H1 (cell line): Measurements from ENCODE around the gene GALNT9. TPM values are rescaled to one million over a fixed set of nuclear protein-coding genes. Genes with fewer than 3 reads are reported as not detected.

Source experiments
- CTCF ChIA-PET: fragments of 300-600 bp; sonication (Branson Sonifier 250); formaldehyde crosslinking; loops from one replicate; lab custom pipeline; 2021; ENCODE audit not compliant: partially characterized antibody; lab: Charles Lee
- POLR2A ChIA-PET: fragments of 300-600 bp; sonication (Branson Sonifier 250); formaldehyde crosslinking; loops from one replicate; lab custom pipeline; 2021; ENCODE audit warnings: inconsistent platforms; ENCODE audit not compliant: partially characterized antibody; lab: Charles Lee
- DNase-seq, 2 experiments: peaks; one replicate each; pipeline versions ENCODE4 v3.0.0 to v3.0.0-alpha.2; 2010 to 2022; ENCODE audit warnings: low spot score in 2 of 2, low read depth in 1 of 2, mixed read lengths in 1 of 2
- FAIRE-seq: peaks from 2 replicates; lab custom pipeline; 2011; peaks lifted over from hg19 to GRCh38; lab: Jason Lieb, UNC
- H2AFZ ChIP-seq: 2 replicates; pipeline ENCODE4 v1.8.1; 2012; ENCODE audit warnings: low read length, inconsistent platforms
- H2AK5ac ChIP-seq: 2 replicates; pipeline ENCODE4 v1.6.1; 2013; ENCODE audit warnings: low read depth, low read length
- H2BK120ac ChIP-seq: replicated peaks from 2 replicates; pipeline ENCODE3; 2013; ENCODE audit warnings: low read depth, low read length, inconsistent platforms
- H2BK12ac ChIP-seq: 2 replicates; pipeline ENCODE4 v1.6.1; 2013; ENCODE audit warnings: low read depth, low read length
- H2BK15ac ChIP-seq: 2 replicates; pipeline ENCODE4 v1.6.1; 2013; ENCODE audit warnings: low read length
- H2BK20ac ChIP-seq: 2 replicates; pipeline ENCODE4 v1.6.1; 2013; ENCODE audit warnings: low read length
- H2BK5ac ChIP-seq: 2 replicates; pipeline ENCODE4 v1.6.1; 2013; ENCODE audit warnings: low read depth, low read length
- H3K14ac ChIP-seq: 2 replicates; pipeline ENCODE4 v1.6.1; 2013; ENCODE audit warnings: inconsistent platforms; ENCODE audit not compliant: insufficient read length
- H3K18ac ChIP-seq: 2 replicates; pipeline ENCODE4 v1.6.1; 2013; ENCODE audit warnings: low read length; ENCODE audit errors: extremely low read depth
- H3K23ac ChIP-seq: 2 replicates; pipeline ENCODE4 v1.6.1; 2013; ENCODE audit warnings: inconsistent platforms; ENCODE audit not compliant: insufficient read length
- H3K23me2 ChIP-seq: 2 replicates; pipeline ENCODE4 v1.6.1; 2013; ENCODE audit warnings: low read depth, low read length
- H3K27ac ChIP-seq: 2 replicates; pipeline ENCODE4 v1.6.1; 2011; ENCODE audit warnings: low read depth, low read length, inconsistent platforms
- H3K27me3 ChIP-seq, 4 experiments: replicated peaks in 1 of 4; 1 replicate in 1 of 4; 2 replicates in 3 of 4; pipeline versions ENCODE4 v1.6.1 to v1.8.1; 2011 to 2013; ENCODE audit warnings: low read length in 3 of 4, mild to moderate bottlenecking in 3 of 4, inconsistent platforms in 2 of 4, mixed read lengths in 2 of 4, moderate library complexity in 1 of 4; ENCODE audit not compliant: control insufficient read depth in 3 of 4, insufficient read depth in 3 of 4; ENCODE audit errors: extremely low read depth in 1 of 4
- H3K36me3 ChIP-seq, 4 experiments: 2 replicates each; pipeline versions ENCODE4 v1.6.1 to v1.8.1; 2011 to 2013; ENCODE audit warnings: mild to moderate bottlenecking in 4 of 4, low read length in 3 of 4, moderate library complexity in 2 of 4, control low read depth in 1 of 4, inconsistent platforms in 1 of 4; ENCODE audit not compliant: insufficient read depth in 4 of 4, control insufficient read depth in 2 of 4
- H3K4ac ChIP-seq: replicated peaks from 2 replicates; pipeline ENCODE3; 2013; ENCODE audit warnings: low read length, low read depth, mixed read lengths, inconsistent platforms; ENCODE audit not compliant: insufficient read length
- H3K4me1 ChIP-seq, 4 experiments: replicated peaks in 1 of 4; 1 replicate in 1 of 4; 2 replicates in 3 of 4; pipeline versions ENCODE4 v1.6.1 to v1.8.1; 2011 to 2013; ENCODE audit warnings: low read length in 3 of 4, inconsistent platforms in 2 of 4, mixed read lengths in 1 of 4; ENCODE audit not compliant: insufficient read depth in 4 of 4, control insufficient read depth in 3 of 4
- H3K4me2 ChIP-seq, 2 experiments: 2 replicates each; pipeline versions ENCODE4 v1.6.1 to v1.8.1; 2011 to 2013; ENCODE audit warnings: low read depth in 2 of 2, low read length in 2 of 2, control low read depth in 1 of 2, inconsistent platforms in 1 of 2, mild to moderate bottlenecking in 1 of 2; ENCODE audit not compliant: insufficient read depth in 1 of 2
- H3K4me3 ChIP-seq, 4 experiments: fragments of 200-600, 300-600 bp in 1 of 4; sonication (generic), shearing (Covaris generic), sonication (Bioruptor Twin) in 1 of 4; 2 replicates each; pipeline versions ENCODE4 v1.5.1 to v1.8.1; 2011 to 2016; ENCODE audit warnings: low read length in 4 of 4, low read depth in 3 of 4, control low read depth in 2 of 4, inconsistent platforms in 2 of 4, mild to moderate bottlenecking in 2 of 4, mixed read lengths in 1 of 4, moderate library complexity in 1 of 4; ENCODE audit not compliant: insufficient read depth in 2 of 4; ENCODE audit errors: extremely low read depth in 1 of 4
- H3K56ac ChIP-seq: replicated peaks from 2 replicates; pipeline ENCODE3; 2013; ENCODE audit warnings: low read depth, mild to moderate bottlenecking, mixed read lengths, low read length, inconsistent platforms; ENCODE audit not compliant: insufficient read length
- H3K79me1 ChIP-seq: 2 replicates; pipeline ENCODE4 v1.6.1; 2013; ENCODE audit warnings: low read depth, low read length, control low read depth
- H3K79me2 ChIP-seq, 2 experiments: 2 replicates each; pipeline versions ENCODE4 v1.6.1 to v1.8.1; 2012 to 2013; ENCODE audit warnings: low read length in 2 of 2, mild to moderate bottlenecking in 2 of 2, inconsistent platforms in 1 of 2; ENCODE audit not compliant: insufficient read depth in 2 of 2, control insufficient read depth in 1 of 2
- H3K9ac ChIP-seq, 4 experiments: replicated peaks in 1 of 4; 1 replicate in 1 of 4; 2 replicates in 3 of 4; pipeline versions ENCODE4 v1.6.1 to v1.8.1; 2011 to 2013; ENCODE audit warnings: low read depth in 3 of 4, low read length in 3 of 4, control low read depth in 2 of 4, mild to moderate bottlenecking in 2 of 4, moderate library complexity in 2 of 4, inconsistent platforms in 1 of 4; ENCODE audit errors: extremely low read depth in 1 of 4
- H3K9me3 ChIP-seq, 2 experiments: 2 replicates each; pipeline versions ENCODE4 v1.6.1 to v1.8.1; 2012 to 2013; ENCODE audit warnings: mild to moderate bottlenecking in 2 of 2, moderate library complexity in 2 of 2, control low read depth in 1 of 2, inconsistent platforms in 1 of 2, low read depth in 1 of 2, low read length in 1 of 2, mixed read lengths in 1 of 2; ENCODE audit not compliant: insufficient read depth in 2 of 2
- H4K20me1 ChIP-seq, 2 experiments: replicated peaks in 1 of 2; 2 replicates each; pipeline versions ENCODE3 to v1.8.1; 2011 to 2013; ENCODE audit warnings: inconsistent platforms in 2 of 2, low read length in 2 of 2, mild to moderate bottlenecking in 1 of 2; ENCODE audit not compliant: insufficient read depth in 2 of 2, control insufficient read depth in 1 of 2
- H4K5ac ChIP-seq: 2 replicates; pipeline ENCODE4 v1.6.1; 2013; ENCODE audit warnings: low read length, low read depth, mixed read lengths, inconsistent platforms; ENCODE audit not compliant: insufficient read length
- H4K8ac ChIP-seq: 2 replicates; pipeline ENCODE4 v1.8.0; 2013; ENCODE audit warnings: mild to moderate bottlenecking, moderate library complexity, low read length, inconsistent platforms; ENCODE audit not compliant: insufficient read depth; ENCODE audit errors: extremely low read depth
- H4K91ac ChIP-seq: replicated peaks from 2 replicates; pipeline ENCODE3; 2013; ENCODE audit warnings: low read length, mixed read lengths, inconsistent platforms; ENCODE audit not compliant: insufficient read length
- CBX8 ChIP-seq: fragments of 300-800, 300-1000 bp; sonication (generic); IDR thresholded peaks from 2 replicates; pipeline ENCODE4 v1.7.1; 2016; ENCODE audit warnings: low read depth, low read length, borderline replicate concordance
- CREB1 ChIP-seq: IDR thresholded peaks from 2 replicates; pipeline ENCODE4 v1.6.1; 2012; ENCODE audit warnings: inconsistent platforms
- EGR1 ChIP-seq: IDR thresholded peaks from 2 replicates; pipeline ENCODE4 v1.6.1; 2011; ENCODE audit warnings: low read depth, low read length, borderline replicate concordance
- HDAC2 ChIP-seq, 2 experiments: fragments of 300-600 bp in 1 of 2; sonication (generic) in 1 of 2; IDR thresholded peaks; 2 replicates each; pipeline ENCODE4 v1.6.1; 2011 to 2012; ENCODE audit warnings: low read depth in 2 of 2, low read length in 2 of 2, mild to moderate bottlenecking in 2 of 2, moderate library complexity in 2 of 2, borderline replicate concordance in 1 of 2, inconsistent platforms in 1 of 2
- KDM5A ChIP-seq: fragments of 200-600 bp; IDR thresholded peaks from 2 replicates; pipeline ENCODE4 v1.7.1; 2012; ENCODE audit warnings: mild to moderate bottlenecking, low read length, inconsistent platforms, mixed read lengths
- MAFK ChIP-seq: IDR thresholded peaks from 2 replicates; pipeline ENCODE4 v1.6.1; 2012; ENCODE audit warnings: low read depth, mild to moderate bottlenecking, improper control_type of control experiment, low read length
- POU5F1 ChIP-seq: IDR thresholded peaks from 2 replicates; pipeline ENCODE4 v1.6.1; 2011; ENCODE audit warnings: low read depth, mild to moderate bottlenecking, low read length, moderate library complexity
- RNF2 ChIP-seq: fragments of 200-900, 300-1000 bp; sonication (generic); IDR thresholded peaks from 2 replicates; pipeline ENCODE4 v1.7.1; 2016; ENCODE audit warnings: borderline replicate concordance, low read depth, mild to moderate bottlenecking, antibody characterized with exemption, low read length; ENCODE audit not compliant: poor library complexity, severe bottlenecking; ENCODE audit errors: missing control alignments
- SIRT6 ChIP-seq: IDR thresholded peaks from one replicate; pipeline ENCODE4 v1.7.1; 2012; ENCODE audit warnings: low read length, inconsistent platforms
- SP2 ChIP-seq: IDR thresholded peaks from 2 replicates; pipeline ENCODE4 v1.6.1; 2012; ENCODE audit warnings: mild to moderate bottlenecking, low read length, inconsistent platforms
- WGBS, 2 experiments: shearing (Covaris generic) in 1 of 2; methylation state at CpG; one replicate each; pipeline versions ENCODE4 v1.1.6 to v1.1.7; 2013 to 2015; ENCODE audit warnings: low lambda C conversion rate in 2 of 2, mixed read lengths in 2 of 2, inconsistent platforms in 1 of 2, low coverage in 1 of 2, missing lambda C conversion rate in 1 of 2; ENCODE audit not compliant: insufficient replicate concordance in 2 of 2, insufficient coverage in 1 of 2, insufficient read length in 1 of 2; ENCODE audit errors: extremely low coverage in 1 of 2, missing lambda C conversion rate in 1 of 2; 5-methylcytosine and 5-hydroxymethylcytosine counted together
- polyA plus RNA-seq, 7 experiments: library from polyadenylated mRNA; depleted of rRNA in 3 of 7; stranded (reverse) in 5 of 7; unstranded in 2 of 7; fragments of >200 nt in 5 of 7; fragments of 200-250 nt in 2 of 7; gene quantifications; 1 replicate in 5 of 7; 2 replicates in 1 of 7; 4 replicates in 1 of 7; pipeline versions ENCODE4 v1.2.1 to v1.2.3, GENCODE V29; 2011 to 2013; ENCODE audit warnings: missing spikeins in 2 of 7, mixed read lengths in 2 of 7
- total RNA-seq: library from RNA; stranded (reverse); fragmentation: NEBNext Ultra II Directional; extraction: Animal tissue kit (Norgen Biotek cat#: 25700); gene quantifications from 2 replicates; pipeline ENCODE4 v1.2.1, GENCODE V29; 2021
- TF ChIP-seq, protein P1 (sequence below): IDR thresholded peaks from 2 replicates; pipeline ENCODE4 v1.6.1; 2012; ENCODE audit warnings: low read length, inconsistent platforms

GALNT9 gene
- total and polyA plus RNA-seq, 2 of the 8 experiments (the other 6 are each of a cell fraction or from before 2014, with no cell fraction given): 2.0 to 3.6 TPM

DNA sequence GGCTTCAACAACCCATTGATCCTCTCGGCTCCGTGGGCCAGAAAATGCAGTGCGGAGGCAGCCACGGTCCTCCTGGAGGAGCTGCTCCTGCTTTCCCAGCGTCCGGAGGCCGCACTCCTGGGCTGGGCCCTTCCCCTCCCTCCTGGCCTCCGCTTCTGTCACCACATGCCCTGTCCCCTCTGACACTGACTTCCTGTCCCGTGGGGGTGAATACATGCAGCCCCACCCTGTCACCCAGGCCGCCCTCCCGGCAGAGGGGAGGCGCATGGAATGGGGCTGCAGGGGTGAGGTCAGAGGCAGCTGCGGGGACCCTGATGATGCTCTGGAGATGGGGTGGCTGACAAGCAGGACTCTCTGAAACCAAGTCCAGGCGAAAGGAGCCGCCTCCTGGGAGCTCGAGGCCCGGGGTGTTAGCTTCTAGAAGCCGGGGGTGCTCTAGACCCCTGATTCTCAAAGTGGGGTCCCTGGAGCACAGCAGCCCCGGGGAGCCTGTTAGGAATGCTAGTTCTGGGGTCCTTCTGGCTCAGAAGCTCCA lies 152.9 kb downstream of the GALNT9 start:
- H3K4me3 ChIP-seq: no peak overlapping the region
- ChIA-PET POLR2A (interaction anchor here (0.5 kb wide), 1 partner anchor 34 kb away, joined by 5 read pairs; no protein-coding TSS in a partner anchor), CTCF (interaction anchor here (0.7 to 1.7 kb wide), 4 partner anchors 13 to 43 kb away, joined by 3 to 4 read pairs (median 4); no protein-coding TSS in a partner anchor)
- 0 out of 7 replicates have a peak, but pooled peaks cover 0 to 2% (median 0%) of the 10 kb centered on the region in 4 experiments for H3K4me1 ChIP-seq
- no peak overlapping the region for H2BK12ac ChIP-seq
- H4K20me1 ChIP-seq: peaks cover 0 to 11% of the 10 kb centered on the region in 2 experiments
- H3K18ac ChIP-seq: no peak overlapping the region
- WGBS, 2 experiments: 93% methylated on average over 11 of the region's 19 CpGs; no CpG with 5 or more reads in 1 of the 2 experiments
- H2BK15ac ChIP-seq: no peak overlapping the region
- peaks cover 0 to 32% (median 25%) of the 10 kb centered on the region in 4 experiments; a peak in 4 of 7 replicates for H3K27me3 ChIP-seq
- H3K4ac ChIP-seq: no peak overlapping the region
- no peak for DNase-seq
- no peaks in the 10 kb centered on the region for H3K79me2 ChIP-seq
- H4K8ac ChIP-seq: no peak overlapping the region
- no peak overlapping the region for H2AFZ ChIP-seq
- peaks cover 0 to 2% of the 10 kb centered on the region in 2 experiments; a peak in 1 of 4 replicates for H3K9me3 ChIP-seq
- H3K4me2 ChIP-seq: no peak overlapping the region
- H2BK120ac ChIP-seq: no peak overlapping the region
- no peak overlapping the region for H3K14ac ChIP-seq
- no peak for FAIRE-seq
- H4K91ac ChIP-seq: no peak overlapping the region
- H4K5ac ChIP-seq: no peak overlapping the region
- H3K9ac ChIP-seq: no peak overlapping the region
- no peaks in the 10 kb centered on the region; a peak in 1 of 8 replicates for H3K36me3 ChIP-seq
- H3K23ac ChIP-seq: no peak overlapping the region
- no peak overlapping the region for H2AK5ac ChIP-seq
- no peak overlapping the region for H2BK5ac ChIP-seq
- H3K27ac ChIP-seq: no peak overlapping the region
- no peak overlapping the region for H2BK20ac ChIP-seq
- peaks cover 6% of the 10 kb centered on the region; the same call in 1 of the 2 replicates for H3K23me2 ChIP-seq
- H3K56ac ChIP-seq: no peak overlapping the region
- no peaks in the 10 kb centered on the region for H3K79me1 ChIP-seq
- TF ChIP-seq MAFK (no peak), SIRT6 (no peak), POU5F1 (no peak), SP2 (no peak), HDAC2 (IDR thresholded peaks at IDR 0.05; ENCODE audit: borderline replicate concordance in 1 of 2, low read depth in 2 of 2, low read length in 2 of 2) (no peak), CREB1 (no peak), RNF2 (no peak), KDM5A (no peak), CBX8 (no peak), EGR1 (no peak)
- TF ChIP-seq, protein P1, sequence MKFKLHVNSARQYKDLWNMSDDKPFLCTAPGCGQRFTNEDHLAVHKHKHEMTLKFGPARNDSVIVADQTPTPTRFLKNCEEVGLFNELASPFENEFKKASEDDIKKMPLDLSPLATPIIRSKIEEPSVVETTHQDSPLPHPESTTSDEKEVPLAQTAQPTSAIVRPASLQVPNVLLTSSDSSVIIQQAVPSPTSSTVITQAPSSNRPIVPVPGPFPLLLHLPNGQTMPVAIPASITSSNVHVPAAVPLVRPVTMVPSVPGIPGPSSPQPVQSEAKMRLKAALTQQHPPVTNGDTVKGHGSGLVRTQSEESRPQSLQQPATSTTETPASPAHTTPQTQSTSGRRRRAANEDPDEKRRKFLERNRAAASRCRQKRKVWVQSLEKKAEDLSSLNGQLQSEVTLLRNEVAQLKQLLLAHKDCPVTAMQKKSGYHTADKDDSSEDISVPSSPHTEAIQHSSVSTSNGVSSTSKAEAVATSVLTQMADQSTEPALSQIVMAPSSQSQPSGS: no peak
